HUES48 (cell line): ENCODE results near the gene PLXNA2.

Experiments
- H3K27ac ChIP-seq: one replicate; pipeline ENCODE4 v1.7.0; 2013; ENCODE audit warnings: low read depth, low read length, inconsistent platforms
- H3K27me3 ChIP-seq: 2 replicates; pipeline ENCODE4 v1.6.1; 2013; ENCODE audit warnings: mild to moderate bottlenecking, low read length; ENCODE audit not compliant: control insufficient read depth, insufficient read depth
- H3K36me3 ChIP-seq: 2 replicates; pipeline ENCODE4 v1.6.1; 2013; ENCODE audit warnings: low read length; ENCODE audit not compliant: control insufficient read depth, insufficient read depth
- H3K4me1 ChIP-seq: 2 replicates; pipeline ENCODE4 v1.6.1; 2013; ENCODE audit warnings: mild to moderate bottlenecking, low read length; ENCODE audit not compliant: control insufficient read depth, insufficient read depth
- H3K4me3 ChIP-seq: 2 replicates; pipeline ENCODE4 v1.5.1; 2013; ENCODE audit warnings: mild to moderate bottlenecking, low read depth, low read length
- H3K9ac ChIP-seq: 2 replicates; pipeline ENCODE4 v1.6.1; 2013; ENCODE audit warnings: mild to moderate bottlenecking, low read depth, low read length, moderate library complexity
- H3K9me3 ChIP-seq: 2 replicates; pipeline ENCODE4 v1.6.1; 2013; ENCODE audit warnings: low read length; ENCODE audit not compliant: control insufficient read depth, insufficient read depth

PLXNA2 gene

DNA sequence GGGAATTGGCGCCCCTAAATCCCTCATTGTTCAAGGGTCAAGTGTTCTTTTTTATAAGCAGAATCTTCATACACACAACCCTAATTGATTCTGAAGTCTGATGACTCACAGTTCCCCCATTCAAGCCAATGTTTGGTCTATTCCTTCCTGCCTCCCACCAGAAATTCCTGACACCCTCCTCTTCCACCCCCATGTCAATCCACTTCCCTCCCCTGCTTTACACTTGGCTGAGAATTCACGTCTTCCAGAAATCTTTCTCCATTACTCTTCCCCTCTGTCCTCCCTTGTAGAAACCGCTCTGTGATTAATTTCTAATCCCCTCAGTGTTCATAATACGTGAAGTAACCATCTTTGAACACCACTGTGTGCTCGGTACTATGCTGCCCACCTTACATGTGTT, 257.0 kb downstream of the PLXNA2 start:
- Histone ChIP-seq H3K27me3 (no peaks in the 10 kb centered on the region), H3K4me3 (no peak overlapping the region), H3K27ac (no peak overlapping the region), H3K9ac (no peak overlapping the region), H3K9me3 (no peaks in the 10 kb centered on the region), H3K36me3 (no peaks in the 10 kb centered on the region), H3K4me1 (no peaks in the 10 kb centered on the region)

GRCh38 chr1:207985996-207986395, 258.2 kb downstream of the PLXNA2 start:
- Histone ChIP-seq H3K9me3 (no peaks in the 10 kb centered on the region), H3K36me3 (no peaks in the 10 kb centered on the region), H3K9ac (no peak overlapping the region), H3K27me3 (no peaks in the 10 kb centered on the region), H3K4me1 (no peaks in the 10 kb centered on the region), H3K4me3 (no peak overlapping the region), H3K27ac (no peak overlapping the region)

GRCh38 chr1:207984831-207985572, 259.2 kb downstream of the PLXNA2 start:
- Histone ChIP-seq H3K36me3 (no peaks in the 10 kb centered on the region), H3K27ac (no peak overlapping the region), H3K4me3 (no peak overlapping the region), H3K9me3 (no peaks in the 10 kb centered on the region), H3K27me3 (no peaks in the 10 kb centered on the region), H3K4me1 (no peaks in the 10 kb centered on the region), H3K9ac (no peak overlapping the region)

- Histone ChIP-seq H3K36me3 (no peaks in the 10 kb centered on the region), H3K4me1 (no peaks in the 10 kb centered on the region), H3K9me3 (no peaks in the 10 kb centered on the region), H3K27me3 (no peaks in the 10 kb centered on the region), H3K9ac (no peak overlapping the region), H3K4me3 (no peak overlapping the region), H3K27ac (no peak overlapping the region)
These were observed 261.0 kb downstream of the PLXNA2 start for GRCh38 chr1:207983044-207983635.

DNA sequence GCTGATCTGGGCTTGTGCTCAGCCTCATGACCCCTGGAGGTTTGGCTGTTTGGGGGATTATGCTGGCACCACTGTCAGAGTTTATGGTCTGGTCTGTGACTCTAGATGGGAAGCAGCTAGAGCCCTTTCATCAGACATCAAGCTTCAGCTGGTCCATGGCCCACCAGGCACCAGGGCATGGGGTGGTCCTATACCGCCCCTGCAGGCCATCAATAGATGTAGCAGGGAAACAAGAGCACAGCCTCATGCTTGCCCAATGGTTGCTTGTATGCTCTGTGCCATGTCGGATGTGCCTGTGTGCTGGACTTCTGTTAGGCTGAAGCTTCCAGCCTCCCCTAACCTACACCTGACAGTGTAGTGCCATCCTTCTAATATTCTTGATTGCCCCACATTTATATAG, 262.2 kb downstream of the PLXNA2 start:
- Histone ChIP-seq H3K4me3 (no peak overlapping the region), H3K27ac (no peak overlapping the region), H3K9ac (no peak overlapping the region), H3K27me3 (no peaks in the 10 kb centered on the region), H3K9me3 (no peaks in the 10 kb centered on the region), H3K36me3 (no peaks in the 10 kb centered on the region), H3K4me1 (no peaks in the 10 kb centered on the region)

DNA sequence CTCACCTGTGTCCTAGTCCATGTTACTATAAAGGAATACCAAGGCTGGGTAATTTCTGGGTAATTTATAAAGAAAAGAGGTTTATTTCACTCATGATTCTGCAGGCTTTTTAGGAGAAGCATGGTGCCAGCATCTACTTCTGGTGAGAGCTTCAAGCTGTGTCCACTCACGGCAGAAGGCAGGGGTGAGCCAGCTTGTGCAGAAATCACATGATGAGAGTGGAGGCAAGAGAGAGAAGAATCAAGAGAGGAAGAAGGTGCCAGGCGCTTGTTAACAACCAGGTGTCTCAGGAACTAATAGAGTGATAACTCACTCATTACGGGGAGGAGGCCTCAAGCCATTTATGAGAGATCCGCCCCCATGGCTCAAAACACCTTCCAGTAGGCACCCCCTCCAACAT, 265.7 kb downstream of the PLXNA2 start:
- H3K36me3 ChIP-seq: no peaks in the 10 kb centered on the region
- H3K9me3 ChIP-seq: no peaks in the 10 kb centered on the region
- no peak overlapping the region for H3K9ac ChIP-seq
- H3K4me3 ChIP-seq: no peak overlapping the region
- no peak overlapping the region for H3K27ac ChIP-seq
- 0 out of 2 replicates have a peak, but pooled peaks cover 3% of the 10 kb centered on the region for H3K27me3 ChIP-seq
- H3K4me1 ChIP-seq: no peaks in the 10 kb centered on the region

DNA sequence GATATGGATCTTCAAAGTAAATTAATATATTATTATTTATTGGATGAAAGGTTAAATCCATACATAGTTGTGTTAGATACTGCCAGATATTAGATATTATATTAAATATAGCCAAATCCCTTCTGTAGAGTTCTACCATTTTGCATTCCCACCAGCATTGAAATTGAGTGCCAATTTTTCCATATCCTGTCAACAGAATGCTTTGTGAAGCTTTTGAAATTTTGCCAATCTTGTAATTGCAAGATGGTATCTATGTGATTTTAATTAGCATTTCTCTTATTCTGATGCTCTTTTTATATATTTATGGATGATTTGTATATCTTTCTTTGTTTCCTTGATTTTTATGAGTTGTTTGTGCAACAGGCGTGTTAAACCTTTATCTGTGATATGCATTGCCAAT, 266.3 kb downstream of the PLXNA2 start:
- Histone ChIP-seq H3K9ac (no peak overlapping the region), H3K27me3 (0 out of 2 replicates have a peak, but pooled peaks cover 3% of the 10 kb centered on the region), H3K27ac (no peak overlapping the region), H3K4me3 (no peak overlapping the region), H3K4me1 (no peaks in the 10 kb centered on the region), H3K36me3 (no peaks in the 10 kb centered on the region), H3K9me3 (no peaks in the 10 kb centered on the region)

DNA sequence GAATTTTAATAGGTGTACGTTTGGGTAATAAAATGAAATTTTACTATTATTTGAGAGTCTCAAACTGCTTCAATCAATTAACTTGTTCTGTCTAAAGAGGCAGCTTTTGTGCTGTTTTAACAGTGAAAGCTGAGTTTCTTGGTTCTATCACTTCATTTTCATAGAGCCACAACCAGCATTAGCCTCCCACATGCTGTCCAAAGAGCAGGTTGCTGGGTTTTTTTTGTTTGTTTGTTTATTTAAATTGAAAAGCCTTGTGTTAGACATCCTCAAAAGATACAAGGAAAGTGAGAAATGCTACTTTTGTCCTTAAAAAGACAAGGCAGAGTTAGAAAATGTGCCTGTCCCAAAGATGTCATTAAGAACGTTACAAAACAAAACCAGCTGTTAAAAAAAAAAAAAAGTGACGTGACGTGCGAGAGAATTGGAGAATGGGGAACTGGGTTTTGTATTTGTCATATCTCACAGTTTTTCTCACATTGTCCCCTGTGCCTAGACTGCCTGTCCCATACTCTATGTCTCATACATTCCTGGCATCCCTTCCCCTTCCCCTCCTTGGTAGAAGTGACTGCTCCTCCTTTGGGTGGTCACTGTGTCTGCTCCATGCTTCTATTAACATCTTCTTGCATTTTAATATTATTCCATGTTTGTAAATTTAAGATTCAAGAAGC, 270.2 kb downstream of the PLXNA2 start:
- Histone ChIP-seq H3K9ac (no peak overlapping the region), H3K4me1 (no peaks in the 10 kb centered on the region), H3K4me3 (no peak overlapping the region), H3K9me3 (no peaks in the 10 kb centered on the region), H3K27me3 (0 out of 2 replicates have a peak, but pooled peaks cover 3% of the 10 kb centered on the region), H3K36me3 (no peaks in the 10 kb centered on the region), H3K27ac (no peak overlapping the region)

GRCh38 chr1:207972337-207972736, 271.8 kb downstream of the PLXNA2 start:
- H3K36me3 ChIP-seq: no peaks in the 10 kb centered on the region
- no peak overlapping the region for H3K4me3 ChIP-seq
- no peak overlapping the region for H3K9ac ChIP-seq
- H3K4me1 ChIP-seq: no peaks in the 10 kb centered on the region
- H3K27ac ChIP-seq: no peak overlapping the region
- no peaks in the 10 kb centered on the region for H3K9me3 ChIP-seq
- 0 out of 2 replicates have a peak, but pooled peaks cover 3% of the 10 kb centered on the region for H3K27me3 ChIP-seq
